ENCODE results near the gene C17orf58. TPM values are rescaled to one million over a fixed set of nuclear protein-coding genes. Genes with fewer than 3 reads are reported as not detected.

The C17orf58 gene
- total and polyA plus RNA-seq, 2 experiments from 2014 or later: 14.9 to 18.9 TPM

- Histone ChIP-seq H3K4me3 (no peak overlapping the region), H3K27me3 (no peaks in the 10 kb centered on the region), H4K20me1 (ENCODE audit: insufficient read depth, poor library complexity, severe bottlenecking) (no peaks in the 10 kb centered on the region), H3K27ac (peak overlapping the region; percentile 60), H3K4me1 (ENCODE audit: insufficient read depth) (peaks cover 5% of the 10 kb centered on the region), H3K36me3 (replicated peaks; ENCODE audit: insufficient read depth, low read depth) (no peaks in the 10 kb centered on the region), H2AFZ (no peak overlapping the region), H3K4me2 (no peak overlapping the region), H3K9me3 (ENCODE audit: low read depth) (no peaks in the 10 kb centered on the region), H3K79me2 (no peaks in the 10 kb centered on the region), H3K9me2 (replicated peaks; ENCODE audit: insufficient read depth) (no peaks in the 10 kb centered on the region)
- peak; percentile 64 for DNase-seq (ENCODE audit: low spot score)
- 96% methylated on average over 3 of the region's 3 CpGs for WGBS (ENCODE audit: low lambda C conversion rate, missing lambda C conversion rate)
- TF ChIP-seq CTCF (IDR thresholded peaks at IDR 0.05; ENCODE audit: poor library complexity) (no peak), EZH2 (IDR thresholded peaks at IDR 0.05; ENCODE audit: borderline replicate concordance) (no peak)
These were observed 36.8 kb downstream of the C17orf58 start for GRCh38 chr17:67959510-67959909.

GRCh38 chr17:67950945-67951344 is 45.3 kb downstream of the C17orf58 start:
- H3K9me3 ChIP-seq (ENCODE audit: low read depth): no peaks in the 10 kb centered on the region
- no peak for DNase-seq (ENCODE audit: low spot score)
- H3K4me2 ChIP-seq: no peak overlapping the region
- TF ChIP-seq EZH2 (IDR thresholded peaks at IDR 0.05; ENCODE audit: borderline replicate concordance): no peak
- no peak for TF ChIP-seq CTCF (IDR thresholded peaks at IDR 0.05; ENCODE audit: poor library complexity)
- no peak for TF ChIP-seq EZH2phosphoT487 (IDR thresholded peaks at IDR 0.05; ENCODE audit: low read depth, severe bottlenecking, unreplicated experiment)
- H3K4me1 ChIP-seq (ENCODE audit: insufficient read depth): no peaks in the 10 kb centered on the region
- no peaks in the 10 kb centered on the region for H3K79me2 ChIP-seq
- no peak overlapping the region for H2AFZ ChIP-seq
- no peaks in the 10 kb centered on the region for H4K20me1 ChIP-seq (ENCODE audit: insufficient read depth, poor library complexity, severe bottlenecking)
- H3K36me3 ChIP-seq (replicated peaks; ENCODE audit: insufficient read depth, low read depth): peaks cover 8% of the 10 kb centered on the region
- no peak overlapping the region for H3K4me3 ChIP-seq
- H3K9me2 ChIP-seq (replicated peaks; ENCODE audit: insufficient read depth): no peaks in the 10 kb centered on the region
- no peak overlapping the region for H3K27ac ChIP-seq
- H3K27me3 ChIP-seq: no peaks in the 10 kb centered on the region
- WGBS (ENCODE audit: low lambda C conversion rate, missing lambda C conversion rate): 96% methylated on average over 2 of the region's 2 CpGs

GRCh38 chr17:67947325-67947813 is 48.9 kb downstream of the C17orf58 start:
- no peak overlapping the region for H3K27ac ChIP-seq
- H3K4me3 ChIP-seq: no peak overlapping the region
- H2AFZ ChIP-seq: no peak overlapping the region
- no peaks in the 10 kb centered on the region for H4K20me1 ChIP-seq (ENCODE audit: insufficient read depth, poor library complexity, severe bottlenecking)
- no peak for TF ChIP-seq CTCF (IDR thresholded peaks at IDR 0.05; ENCODE audit: poor library complexity)
- TF ChIP-seq EZH2 (IDR thresholded peaks at IDR 0.05; ENCODE audit: borderline replicate concordance): no peak
- no peak for TF ChIP-seq EZH2phosphoT487 (IDR thresholded peaks at IDR 0.05; ENCODE audit: low read depth, severe bottlenecking, unreplicated experiment)
- H3K4me1 ChIP-seq (ENCODE audit: insufficient read depth): no peaks in the 10 kb centered on the region
- H3K9me2 ChIP-seq (replicated peaks; ENCODE audit: insufficient read depth): no peaks in the 10 kb centered on the region
- no peak overlapping the region for H3K4me2 ChIP-seq
- H3K36me3 ChIP-seq (replicated peaks; ENCODE audit: insufficient read depth, low read depth): peaks cover 8% of the 10 kb centered on the region
- no peaks in the 10 kb centered on the region for H3K9me3 ChIP-seq (ENCODE audit: low read depth)
- no peaks in the 10 kb centered on the region for H3K27me3 ChIP-seq
- no peak for DNase-seq (ENCODE audit: low spot score)
- no peaks in the 10 kb centered on the region for H3K79me2 ChIP-seq
- WGBS (ENCODE audit: low lambda C conversion rate, missing lambda C conversion rate): 97% methylated on average over 5 of the region's 5 CpGs

- no peak for DNase-seq (ENCODE audit: low spot score)
- Histone ChIP-seq H3K4me2 (no peak overlapping the region), H3K9me2 (replicated peaks; ENCODE audit: insufficient read depth) (no peaks in the 10 kb centered on the region), H3K36me3 (replicated peaks; ENCODE audit: insufficient read depth, low read depth) (peaks cover 8% of the 10 kb centered on the region), H2AFZ (no peak overlapping the region), H3K4me3 (no peak overlapping the region), H3K4me1 (ENCODE audit: insufficient read depth) (no peaks in the 10 kb centered on the region), H3K27me3 (no peaks in the 10 kb centered on the region), H3K79me2 (no peaks in the 10 kb centered on the region), H4K20me1 (ENCODE audit: insufficient read depth, poor library complexity, severe bottlenecking) (no peaks in the 10 kb centered on the region), H3K27ac (no peak overlapping the region), H3K9me3 (ENCODE audit: low read depth) (no peaks in the 10 kb centered on the region)
- no peak for TF ChIP-seq EZH2 (IDR thresholded peaks at IDR 0.05; ENCODE audit: borderline replicate concordance)
- no peak for TF ChIP-seq EZH2phosphoT487 (IDR thresholded peaks at IDR 0.05; ENCODE audit: low read depth, severe bottlenecking, unreplicated experiment)
- TF ChIP-seq CTCF (IDR thresholded peaks at IDR 0.05; ENCODE audit: poor library complexity): no peak
These were observed 49.8 kb downstream of the C17orf58 start for GRCh38 chr17:67946513-67946912.

Data from hepatocyte (in vitro differentiated cells).